Calu3 (cell line): Measurements from ENCODE around the gene ENHO. TPM values are rescaled to one million over a fixed set of nuclear protein-coding genes. Genes with fewer than 3 reads are reported as not detected.

Experiments
- BruUV-seq: library from RNA; stranded (reverse); fragments of 400-500 nt; replicated peaks from 2 replicates; lab custom pipeline; 2021; lab: Mats Ljungman, UMichigan
- CTCF ChIA-PET: fragments of 300-600 bp; sonication (Branson Sonifier 250); formaldehyde crosslinking; loops from one replicate; lab custom pipeline; 2022; ENCODE audit warnings: antibody characterized with exemption; lab: Charles Lee
- DNase-seq: peaks from one replicate; pipeline ENCODE4 v3.0.0; 2022
- H3K27ac Mint-ChIP-seq: one replicate; pipeline ENCODE4 v1.8.0; 2022; ENCODE audit warnings: mixed read lengths; ENCODE audit not compliant: unreplicated experiment
- H3K27me3 Mint-ChIP-seq: one replicate; pipeline ENCODE4 v1.8.0; 2022; ENCODE audit warnings: mixed read lengths; ENCODE audit not compliant: unreplicated experiment
- H3K36me3 Mint-ChIP-seq: one replicate; pipeline ENCODE4 v1.8.0; 2022; ENCODE audit warnings: mild to moderate bottlenecking, moderate library complexity, mixed read lengths; ENCODE audit not compliant: insufficient read depth, unreplicated experiment
- H3K4me1 Mint-ChIP-seq: one replicate; pipeline ENCODE4 v1.8.0; 2022; ENCODE audit warnings: mild to moderate bottlenecking, low read depth, mixed read lengths; ENCODE audit not compliant: unreplicated experiment
- H3K4me3 Mint-ChIP-seq: one replicate; pipeline ENCODE4 v1.8.0; 2022; ENCODE audit warnings: mild to moderate bottlenecking, low read depth, moderate library complexity, mixed read lengths; ENCODE audit not compliant: unreplicated experiment
- H3K9me3 Mint-ChIP-seq: one replicate; pipeline ENCODE4 v1.8.0; 2022; ENCODE audit warnings: low read depth, mixed read lengths; ENCODE audit not compliant: unreplicated experiment
- CTCF ChIP-seq: fragments of 200-600 bp; IDR thresholded peaks from one replicate; pipeline ENCODE4 v1.8.0; 2022; ENCODE audit warnings: antibody characterized with exemption; ENCODE audit not compliant: unreplicated experiment
- intact Hi-C: fragments of 100-400 bp; cut with micrococcal nuclease; formaldehyde crosslinking; loops from one replicate; pipeline ENCODE4 v1.10.0; 2022; ENCODE audit not compliant: unreplicated experiment
- total RNA-seq: library from RNA; stranded (reverse); gene quantifications from 2 replicates; pipeline ENCODE4 v1.2.3, GENCODE V29; 2022

ENHO gene
- total RNA-seq, 1 experiment from 2014 or later: not detected

- DNase-seq: peak; percentile 60
- no peak overlapping the region for H3K4me3 Mint-ChIP-seq
- peak; percentile 80 for TF ChIP-seq CTCF
- H3K4me1 Mint-ChIP-seq: no peaks in the 10 kb centered on the region
- H3K9me3 Mint-ChIP-seq: no peaks in the 10 kb centered on the region
- H3K36me3 Mint-ChIP-seq: no peaks in the 10 kb centered on the region
- peaks cover 82% of the 10 kb centered on the region for H3K27me3 Mint-ChIP-seq
- no peak overlapping the region for H3K27ac Mint-ChIP-seq
- no TSS peak for BruUV-seq
- CTCF ChIA-PET: interaction anchor here (1.3 kb wide), 1 partner anchor 97 kb away, joined by 5 read pairs; no protein-coding TSS in a partner anchor
- intact Hi-C loops: loop anchor here (1.0 kb wide), 1 partner anchor 63 kb away; no protein-coding TSS in a partner anchor
Observed at GRCh38 chr9:34500623-34501267, 22.0 kb downstream of the ENHO start.

- Mint-ChIP-seq H3K27me3 (peaks cover 82% of the 10 kb centered on the region), H3K4me3 (no peak overlapping the region), H3K36me3 (no peaks in the 10 kb centered on the region), H3K9me3 (no peaks in the 10 kb centered on the region), H3K4me1 (no peaks in the 10 kb centered on the region), H3K27ac (no peak overlapping the region)
- intact Hi-C loops: no loop called here
- no peak for DNase-seq
- TF ChIP-seq CTCF: no peak
- no TSS peak for BruUV-seq
- CTCF ChIA-PET: no interaction called here
Observed at GRCh38 chr9:34499076-34499475, 23.7 kb downstream of the ENHO start.

GRCh38 chr9:34498553-34498952, 24.2 kb downstream of the ENHO start:
- intact Hi-C loops: no loop called here
- H3K4me1 Mint-ChIP-seq: no peaks in the 10 kb centered on the region
- no peak overlapping the region for H3K4me3 Mint-ChIP-seq
- no peak for TF ChIP-seq CTCF
- no TSS peak for BruUV-seq
- no peak for DNase-seq
- H3K9me3 Mint-ChIP-seq: no peaks in the 10 kb centered on the region
- CTCF ChIA-PET: no interaction called here
- H3K36me3 Mint-ChIP-seq: no peaks in the 10 kb centered on the region
- no peak overlapping the region for H3K27ac Mint-ChIP-seq
- H3K27me3 Mint-ChIP-seq: peaks cover 82% of the 10 kb centered on the region

- Mint-ChIP-seq H3K27me3 (peaks cover 94% of the 10 kb centered on the region), H3K9me3 (no peaks in the 10 kb centered on the region), H3K27ac (no peak overlapping the region), H3K4me1 (no peaks in the 10 kb centered on the region), H3K36me3 (no peaks in the 10 kb centered on the region), H3K4me3 (no peak overlapping the region)
- no peak for DNase-seq
- CTCF ChIA-PET: interaction anchor here (1.0 kb wide), 1 partner anchor 92 kb away, joined by 3 read pairs; no protein-coding TSS in a partner anchor
- no TSS peak for BruUV-seq
- intact Hi-C loops: no loop called here
- no peak for TF ChIP-seq CTCF
Observed at GRCh38 chr9:34496149-34496712, 26.6 kb downstream of the ENHO start.
